Pericardium fibroblast (primary cell): ENCODE data around the gene EIF3C. TPM values are rescaled to one million over a fixed set of nuclear protein-coding genes. Genes with fewer than 3 reads are reported as not detected.

ENCODE experiments used
- total RNA-seq: library from RNA; depleted of rRNA; stranded (reverse); fragments of >200 nt; gene quantifications from 2 replicates; pipeline ENCODE4 v1.2.3, GENCODE V29; 2015

EIF3C gene
- 151 and 166 TPM in 2 replicates for total RNA-seq

GRCh38 chr16:28711220-28712083 is at the start of gene EIF3C:
TSS of gene EIF3C (plus strand) at chr16:28711464. CDS start at chr16:28711687, 223 bp downstream.

GRCh38 chr16:28751487-28751886 is 40.2 kb downstream of the EIF3C start, which contains the start of gene NPIPB9:
TSS of gene NPIPB9 (plus strand) at chr16:28751787.

Other genes starting within 250 kb of the EIF3C start
- gene NPIPB7, start 239.1 kb upstream of the EIF3C start, total RNA-seq = not detected in 2 replicates
- 14.4 and 22.2 TPM in 2 replicates for gene CLN3, start 219.4 kb upstream of the EIF3C start, total RNA-seq
- not detected in 2 replicates for gene APOBR, start 216.8 kb upstream of the EIF3C start, total RNA-seq
- not detected in 2 replicates for gene IL27, start 204.6 kb upstream of the EIF3C start, total RNA-seq
- 58.2 and 72.5 TPM in 2 replicates for gene NUPR1, start 172.5 kb upstream of the EIF3C start, total RNA-seq
- 14.9 and 24.1 TPM in 2 replicates for gene SGF29, start 157.5 kb upstream of the EIF3C start, total RNA-seq
- gene SULT1A2, start 114.4 kb upstream of the EIF3C start, total RNA-seq = 2.8 TPM in 1 of 2 replicates, not detected in the other
- 10.6 and 47.4 TPM in 2 replicates for gene SULT1A1, start 101.4 kb upstream of the EIF3C start, total RNA-seq
- not detected in 2 replicates for gene NPIPB8, start 73.4 kb upstream of the EIF3C start, total RNA-seq
- not detected in 2 replicates for gene NPIPB9, start 40.3 kb downstream of the EIF3C start, total RNA-seq
- gene ATXN2L, start 111.5 kb downstream of the EIF3C start, total RNA-seq = 48.3 and 79.2 TPM in 2 replicates
- gene TUFM, start 134.9 kb downstream of the EIF3C start, total RNA-seq = 98.5 and 115 TPM in 2 replicates
- 20.0 and 29.2 TPM in 2 replicates for gene SH2B1, start 152.4 kb downstream of the EIF3C start, total RNA-seq
- gene ATP2A1, start 167.0 kb downstream of the EIF3C start, total RNA-seq = 0.12 and 0.17 TPM in 2 replicates
- 19.6 and 36.4 TPM in 2 replicates for gene RABEP2, start 213.8 kb downstream of the EIF3C start, total RNA-seq
- 2.1 TPM in 1 of 2 replicates, not detected in the other for gene CD19, start 220.5 kb downstream of the EIF3C start, total RNA-seq
- 8.6 and 10.7 TPM in 2 replicates for gene NFATC2IP, start 239.5 kb downstream of the EIF3C start, total RNA-seq